ENCODE measurements around the gene C11orf24. TPM values are rescaled to one million over a fixed set of nuclear protein-coding genes. Genes with fewer than 3 reads are reported as not detected.
A peak's percentile ranks its signal among the peaks of the same experiment; 100 is the strongest.
"Not testable (repeated sequence)": the region's sequence is repeated elsewhere in the genome, so short reads cannot be mapped to it uniquely, and the experiment has no call there.

C11orf24 gene
- total RNA-seq, 1 donor from 2014 or later, result 50.9 TPM

GRCh38 chr11:68257477-68258362, 14.1 kb downstream of the C11orf24 start:
- DNase-seq (ENCODE audit: low spot score), result peak; percentile 97

- DNase-seq (ENCODE audit: low spot score), result no peak
Observed at GRCh38 chr11:68256331-68256741, 15.4 kb downstream of the C11orf24 start.

GRCh38 chr11:68255526-68255925, 16.2 kb downstream of the C11orf24 start:
- no peak for DNase-seq (ENCODE audit: low spot score)

DNA sequence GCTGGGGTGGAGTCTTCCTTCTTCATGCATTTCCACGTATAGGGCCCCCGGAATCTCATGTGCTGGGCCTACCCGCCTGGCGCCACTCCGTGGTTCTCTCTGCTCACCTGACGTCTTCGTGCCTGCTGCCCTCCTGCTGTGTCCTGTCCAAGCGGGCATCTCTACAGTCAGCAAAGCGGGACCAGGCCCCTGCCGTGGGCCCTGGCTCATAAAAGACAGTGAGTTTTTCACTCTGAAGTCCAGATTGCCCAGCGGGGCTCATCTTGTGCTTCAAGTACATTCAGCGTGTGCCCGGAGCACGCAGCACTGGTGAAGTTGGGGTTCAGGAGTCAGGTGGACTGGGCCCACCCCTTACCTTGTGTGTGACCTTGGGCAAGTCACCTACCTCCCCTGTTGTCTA, 17.4 kb downstream of the C11orf24 start:
- DNase-seq (ENCODE audit: low spot score), result no peak

GRCh38 chr11:68251765-68252164, 20.0 kb downstream of the C11orf24 start:
- no peak for DNase-seq (ENCODE audit: low spot score)

DNA sequence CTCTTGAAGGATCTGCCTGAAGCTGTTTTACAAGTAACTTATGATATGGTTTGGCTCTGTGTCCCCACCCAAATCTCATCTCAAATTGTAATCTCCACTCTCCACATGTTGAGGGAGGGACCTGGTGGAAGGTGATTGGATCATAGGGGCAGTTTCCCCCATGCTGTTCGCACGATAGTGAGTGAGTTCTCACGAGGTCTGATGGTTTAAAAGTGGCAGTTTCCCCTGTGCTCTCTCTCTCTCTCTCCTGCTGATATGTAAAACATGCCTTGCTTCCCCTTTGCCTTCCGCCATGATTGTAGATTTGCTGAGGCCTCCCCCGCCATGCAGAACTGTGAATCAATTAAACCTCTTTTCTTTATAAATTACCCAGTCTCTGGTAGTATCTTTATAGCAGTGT, 26.9 kb downstream of the C11orf24 start:
- peak; percentile 30 for DNase-seq (ENCODE audit: low spot score)

DNA sequence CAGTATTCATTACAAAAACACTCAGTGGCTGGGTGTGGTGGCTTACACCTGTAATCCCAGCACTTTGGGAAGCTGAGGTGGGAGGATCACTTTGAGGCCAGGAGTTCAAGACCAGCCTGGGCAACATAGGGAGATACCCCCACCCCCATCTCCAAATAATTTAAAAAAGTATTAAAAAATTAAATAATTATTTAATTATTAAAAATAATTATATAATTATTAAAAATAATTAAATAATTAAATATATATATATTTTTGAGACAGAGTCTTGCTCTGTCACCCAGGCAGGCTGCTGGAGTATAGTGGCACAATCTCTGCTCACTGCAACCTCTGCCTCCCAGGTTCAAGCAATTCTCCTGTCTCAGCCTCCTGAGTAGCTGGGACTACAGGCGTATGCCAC, 27.9 kb downstream of the C11orf24 start:
- not testable (repeated sequence) for DNase-seq (ENCODE audit: low spot score)

DNA sequence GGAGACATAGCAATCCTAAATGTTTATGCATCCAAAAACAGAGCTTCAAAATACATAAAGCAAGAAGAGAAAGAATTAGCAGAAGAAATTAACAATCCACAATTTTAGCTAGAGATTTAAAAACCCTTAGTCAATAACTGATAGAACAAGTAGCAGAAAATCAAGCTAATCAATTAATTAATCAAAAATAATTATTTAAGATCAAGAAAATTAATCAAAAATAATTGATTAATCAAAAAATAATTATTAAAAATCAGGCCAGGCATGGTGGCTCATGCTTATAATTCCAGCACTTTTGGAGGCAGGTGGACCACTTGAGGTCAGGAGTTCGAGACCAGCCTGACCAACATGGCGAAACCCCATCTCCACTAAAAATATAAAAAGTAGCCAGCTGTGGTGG, 29.2 kb downstream of the C11orf24 start:
- no peak for DNase-seq (ENCODE audit: low spot score)

DNA sequence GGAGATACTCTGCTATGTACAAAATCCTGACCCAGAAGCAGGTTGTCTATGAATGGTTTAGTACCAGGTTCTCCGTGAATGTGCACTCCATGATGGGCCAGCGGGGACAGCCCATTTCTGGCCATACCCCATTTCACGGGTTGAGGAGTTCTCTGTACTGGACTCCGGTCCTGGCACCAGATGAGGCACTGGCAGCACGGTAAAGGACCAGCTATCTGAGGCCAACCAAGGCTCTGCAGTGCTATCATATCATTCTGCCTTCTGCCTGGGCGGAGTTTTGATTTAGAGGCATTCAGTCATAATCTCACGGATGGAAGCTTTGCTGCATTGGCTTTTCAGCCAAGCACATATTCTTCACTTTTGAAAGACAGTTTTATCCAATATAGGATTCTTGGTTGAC, 40.2 kb downstream of the C11orf24 start:
- no peak for DNase-seq (ENCODE audit: low spot score)

GRCh38 chr11:68229601-68230000, 42.2 kb downstream of the C11orf24 start:
- DNase-seq (ENCODE audit: low spot score), result no peak

- no peak for DNase-seq (ENCODE audit: low spot score)
Observed at GRCh38 chr11:68226421-68226820, 45.4 kb downstream of the C11orf24 start.

GRCh38 chr11:68224606-68225005, 47.2 kb downstream of the C11orf24 start:
- no peak for DNase-seq (ENCODE audit: low spot score)

GRCh38 chr11:68223275-68223674, 48.5 kb downstream of the C11orf24 start:
- no peak for DNase-seq (ENCODE audit: low spot score)

DNA sequence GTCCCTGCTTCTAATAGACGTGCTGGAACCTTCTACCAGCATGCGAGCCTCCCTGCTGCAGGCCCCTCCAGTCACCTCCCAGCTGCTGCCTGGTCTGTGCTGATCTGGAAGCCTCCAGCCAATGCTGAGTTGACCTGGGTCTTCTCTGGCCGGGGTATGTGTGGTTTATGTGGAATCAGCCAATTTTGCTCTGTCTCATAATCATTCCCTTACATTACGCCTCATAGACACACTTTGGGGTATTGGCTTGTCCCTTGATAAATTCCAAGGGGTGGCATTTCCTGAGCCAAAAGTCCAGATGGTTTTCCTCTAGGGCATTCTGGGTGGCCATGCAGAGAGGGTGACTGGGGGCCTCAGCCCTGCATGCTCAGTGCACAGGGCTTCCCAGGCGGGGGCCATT, 50.4 kb downstream of the C11orf24 start:
- DNase-seq (ENCODE audit: low spot score), result no peak

DNA sequence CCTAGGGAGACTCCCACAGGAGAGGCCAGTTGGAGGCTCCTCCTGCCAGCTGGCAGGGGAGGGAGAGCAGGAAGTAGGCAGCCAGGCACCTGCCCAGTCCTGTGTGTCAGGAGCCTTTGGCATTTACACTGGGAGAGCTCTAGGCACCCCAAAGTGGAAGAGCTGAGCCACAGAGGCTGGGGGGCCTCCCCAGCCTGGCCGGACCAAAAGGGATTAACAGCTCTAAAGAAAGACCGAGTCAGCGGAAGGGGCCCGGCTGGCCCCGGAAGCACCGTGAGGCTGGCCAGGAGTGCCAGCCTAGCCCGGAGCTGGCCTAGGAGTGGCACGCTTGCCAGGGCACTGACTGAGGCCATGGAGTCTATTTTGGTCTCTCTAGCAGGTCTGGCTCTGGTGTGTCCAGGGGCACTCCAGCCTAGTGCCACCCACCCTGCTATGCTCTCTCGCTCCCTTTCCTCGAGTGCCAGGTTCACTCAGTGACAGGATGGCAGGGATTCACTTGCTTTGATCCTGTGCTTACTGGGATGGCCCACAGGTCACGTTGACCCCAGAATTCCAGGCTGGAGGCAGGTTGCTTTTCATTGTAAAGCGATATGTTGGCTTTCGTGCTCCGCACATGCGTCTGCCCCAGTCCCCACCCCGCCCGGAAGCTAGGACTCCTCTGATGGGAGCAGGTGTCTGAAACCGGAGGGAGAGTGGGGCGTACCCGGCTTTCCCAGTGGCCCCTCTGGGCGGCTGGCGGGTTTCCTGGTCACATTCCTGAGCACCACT, 55.4 kb downstream of the C11orf24 start:
- no peak for DNase-seq (ENCODE audit: low spot score)

DNA sequence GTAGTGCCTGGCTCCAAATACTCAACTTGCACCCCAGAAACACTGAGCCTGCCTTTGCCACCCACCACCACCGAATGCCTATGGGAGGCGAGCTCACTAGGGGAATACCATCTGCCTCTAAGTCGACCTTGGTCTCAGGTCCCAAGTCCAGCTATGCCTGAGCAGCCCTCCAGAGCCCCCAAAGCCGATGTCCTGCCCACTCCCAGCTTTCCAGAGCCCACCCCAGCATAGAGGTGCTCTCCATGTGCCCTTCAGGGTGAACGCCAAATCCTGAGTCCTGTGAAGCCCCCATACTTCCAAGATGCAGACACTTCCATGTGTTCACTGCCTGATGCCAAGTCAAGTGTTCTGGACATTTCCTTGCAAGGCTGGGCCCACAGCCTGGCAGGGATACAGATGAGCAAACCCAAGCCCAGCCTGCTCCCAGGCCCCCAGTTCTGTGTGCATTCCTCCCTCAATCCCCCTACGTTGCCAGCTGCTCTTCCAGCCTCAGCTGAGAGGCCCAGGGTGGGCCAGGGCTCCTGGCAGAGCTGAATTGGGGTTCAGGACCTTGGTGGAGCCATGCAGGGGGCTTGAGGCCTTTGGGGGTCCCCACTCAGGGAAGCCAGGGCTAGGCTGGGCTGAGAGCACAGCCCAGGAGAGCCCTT, 56.1 kb downstream of the C11orf24 start:
- no peak for DNase-seq (ENCODE audit: low spot score)

GRCh38 chr11:68215087-68215445, 56.7 kb downstream of the C11orf24 start:
- no peak for DNase-seq (ENCODE audit: low spot score)

- no peak for DNase-seq (ENCODE audit: low spot score)
Observed at GRCh38 chr11:68214173-68215086, 57.3 kb downstream of the C11orf24 start.

DNA sequence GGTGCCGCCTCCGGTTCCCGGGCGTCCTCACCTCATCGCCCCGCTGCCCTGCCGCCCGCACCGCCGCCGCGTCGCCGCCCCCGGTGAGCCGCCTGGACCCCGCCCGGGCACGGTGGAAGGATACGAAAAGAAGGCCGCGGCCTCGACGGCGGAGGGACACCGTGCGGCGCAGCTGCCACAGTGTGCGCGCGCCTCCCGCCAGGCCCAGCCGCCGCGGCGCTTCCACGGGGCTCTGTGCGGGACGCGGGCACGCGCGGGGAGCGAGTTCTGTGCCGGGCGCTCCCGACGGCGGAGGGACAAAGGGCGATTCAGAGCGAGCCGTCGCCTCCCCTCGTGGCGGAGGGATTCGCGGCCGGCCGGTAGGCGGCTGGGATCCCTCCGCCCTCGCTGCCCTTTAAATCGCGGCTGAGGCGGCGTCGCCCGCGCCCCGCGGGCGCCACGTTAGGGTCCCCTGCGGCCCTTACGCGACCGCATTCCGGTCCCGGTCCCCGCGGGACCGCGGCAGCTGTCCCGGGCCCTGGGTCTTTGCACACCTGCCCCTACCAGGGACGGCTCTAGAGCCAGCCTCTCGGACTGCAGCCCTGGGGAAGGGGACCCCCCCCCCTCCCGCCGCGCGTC, 58.1 kb downstream of the C11orf24 start:
- peak; percentile 95 for DNase-seq (ENCODE audit: low spot score)

GRCh38 chr11:68213135-68213515, 58.6 kb downstream of the C11orf24 start, which contains the start of gene KMT5B:
Gene KMT5B, minus strand, starts transcription at chr11:68213296. Its CDS starts 23,220 bp downstream, at chr11:68190076.
- no peak for DNase-seq (ENCODE audit: low spot score)

Measured in mesenteric fat pad (tissue), 1 donor.